ENCODE data around the gene IL1RN.

IL1RN gene

DNA sequence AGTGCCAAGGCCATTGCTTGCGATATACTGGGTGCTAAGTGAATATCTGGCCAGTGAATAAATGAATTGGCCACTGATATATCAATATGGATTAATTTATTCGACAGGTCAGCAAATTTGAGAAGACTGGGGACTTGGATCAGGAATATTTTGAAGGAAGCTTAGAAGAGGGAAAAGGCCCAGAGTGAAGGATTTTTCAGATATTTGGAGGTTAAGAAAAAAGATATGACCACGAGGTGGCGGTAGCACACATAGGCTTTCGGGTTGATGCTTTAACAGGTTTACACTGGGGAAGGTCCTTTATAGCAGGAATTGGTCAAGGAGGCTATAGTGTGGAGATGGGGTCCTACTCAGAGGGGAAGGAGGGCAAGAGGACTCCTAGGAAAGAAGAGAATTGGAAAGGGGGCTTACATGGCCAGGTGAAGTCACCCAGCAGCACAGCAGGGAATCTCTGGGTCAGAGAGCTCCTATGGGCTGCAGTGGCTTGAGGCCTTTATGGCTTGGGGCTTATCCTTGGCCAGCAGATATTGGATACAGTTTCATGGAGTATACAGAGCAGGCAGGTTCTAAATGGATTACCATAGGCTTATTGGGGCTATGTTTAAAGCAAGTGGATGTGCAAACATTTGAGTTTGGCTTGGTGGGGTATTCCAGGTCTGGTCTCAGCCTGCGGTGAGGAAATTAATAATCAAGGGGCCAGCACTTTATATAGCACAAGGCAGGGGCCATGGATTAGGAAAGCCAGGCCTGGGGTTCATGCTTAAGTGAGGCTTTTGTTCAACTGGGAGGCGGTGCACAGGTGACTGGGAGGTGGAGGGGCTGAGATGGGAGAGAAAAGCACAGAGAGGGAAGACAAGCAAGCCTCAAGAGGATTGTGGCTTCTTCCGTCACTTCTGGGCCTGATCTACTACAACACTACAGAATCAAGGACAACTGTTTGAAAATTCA lies 9.7 kb downstream of the IL1RN start:
- TF ChIP-seq, protein P1, sequence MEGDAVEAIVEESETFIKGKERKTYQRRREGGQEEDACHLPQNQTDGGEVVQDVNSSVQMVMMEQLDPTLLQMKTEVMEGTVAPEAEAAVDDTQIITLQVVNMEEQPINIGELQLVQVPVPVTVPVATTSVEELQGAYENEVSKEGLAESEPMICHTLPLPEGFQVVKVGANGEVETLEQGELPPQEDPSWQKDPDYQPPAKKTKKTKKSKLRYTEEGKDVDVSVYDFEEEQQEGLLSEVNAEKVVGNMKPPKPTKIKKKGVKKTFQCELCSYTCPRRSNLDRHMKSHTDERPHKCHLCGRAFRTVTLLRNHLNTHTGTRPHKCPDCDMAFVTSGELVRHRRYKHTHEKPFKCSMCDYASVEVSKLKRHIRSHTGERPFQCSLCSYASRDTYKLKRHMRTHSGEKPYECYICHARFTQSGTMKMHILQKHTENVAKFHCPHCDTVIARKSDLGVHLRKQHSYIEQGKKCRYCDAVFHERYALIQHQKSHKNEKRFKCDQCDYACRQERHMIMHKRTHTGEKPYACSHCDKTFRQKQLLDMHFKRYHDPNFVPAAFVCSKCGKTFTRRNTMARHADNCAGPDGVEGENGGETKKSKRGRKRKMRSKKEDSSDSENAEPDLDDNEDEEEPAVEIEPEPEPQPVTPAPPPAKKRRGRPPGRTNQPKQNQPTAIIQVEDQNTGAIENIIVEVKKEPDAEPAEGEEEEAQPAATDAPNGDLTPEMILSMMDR (IDR thresholded peaks at IDR 0.05; ENCODE audit: borderline replicate concordance, insufficient read depth, low read depth, low read length) = peak; percentile 62; the same call in 1 of the 2 replicates
- no peak overlapping the region for H3K4me3 ChIP-seq (ENCODE audit: low read depth, low read length)

DNA sequence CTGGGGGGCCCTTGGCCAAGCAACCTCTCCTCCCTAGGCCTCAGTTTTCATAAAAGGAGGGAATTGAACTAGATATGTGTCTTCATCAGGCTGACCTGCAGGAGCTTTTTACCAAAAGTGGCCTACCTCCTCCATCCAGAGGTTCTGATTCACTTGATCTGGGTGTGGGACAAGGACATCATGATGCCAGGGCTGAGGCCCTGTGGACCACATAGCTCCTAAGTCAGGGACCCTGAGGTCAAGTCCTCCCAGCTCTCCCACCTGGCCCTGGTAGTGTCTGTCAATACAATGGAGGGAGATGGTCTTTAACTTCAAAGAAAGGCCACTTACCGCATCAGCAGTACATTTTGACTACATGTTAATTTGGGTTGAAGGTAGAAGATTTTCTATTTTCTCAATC lies 10.4 kb downstream of the IL1RN start:
- TF ChIP-seq, protein P1 (IDR thresholded peaks at IDR 0.05; ENCODE audit: borderline replicate concordance, insufficient read depth, low read depth, low read length) = no peak
- no peak overlapping the region for H3K4me3 ChIP-seq (ENCODE audit: low read depth, low read length)

DNA sequence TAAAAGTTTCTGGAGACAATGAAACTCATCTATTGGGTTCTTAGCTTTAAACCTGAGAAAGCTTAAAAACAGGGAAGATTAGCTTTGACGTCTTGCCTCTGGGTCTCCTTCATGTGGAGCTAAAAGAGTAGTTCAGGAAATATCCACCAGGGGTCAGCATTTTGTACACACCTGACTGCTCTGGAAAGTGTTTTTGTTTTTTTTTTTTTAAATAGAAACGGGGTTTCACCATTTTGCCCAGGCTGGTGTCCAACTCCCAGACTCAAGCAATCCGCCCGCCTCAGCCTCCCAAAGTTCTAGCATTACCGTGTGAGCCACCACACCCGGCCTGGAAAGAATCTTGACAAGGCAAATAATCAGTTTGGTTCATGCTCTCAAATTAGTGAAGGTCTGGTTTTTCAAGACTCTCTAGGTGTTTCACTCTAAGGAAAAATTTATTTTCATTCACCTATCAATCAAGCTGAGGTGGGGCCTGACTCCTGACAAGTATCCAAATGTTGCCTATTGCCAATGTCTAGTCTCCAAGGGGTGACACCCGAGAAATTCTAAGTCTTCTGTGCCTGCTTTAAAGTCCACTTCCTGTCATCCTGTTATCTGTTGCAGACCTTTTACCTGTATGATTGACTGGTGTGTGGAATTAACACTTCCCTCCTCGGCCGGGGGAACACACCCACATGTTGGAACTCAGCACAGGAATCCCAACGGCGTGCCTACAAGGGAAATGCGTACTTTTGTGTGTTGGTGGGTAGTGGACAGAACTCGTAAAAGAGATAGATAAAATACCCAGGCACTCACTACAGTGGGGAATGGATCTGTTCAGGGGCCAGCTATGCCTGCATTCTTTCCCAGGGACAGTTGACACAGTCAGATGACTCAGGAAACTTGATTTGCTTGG lies 11.3 kb downstream of the IL1RN start:
- TF ChIP-seq, protein P1 (IDR thresholded peaks at IDR 0.05; ENCODE audit: borderline replicate concordance, insufficient read depth, low read depth, low read length) = peak; percentile 59; the same call in 1 of the 2 replicates
- no peak overlapping the region for H3K4me3 ChIP-seq (ENCODE audit: low read depth, low read length)

DNA sequence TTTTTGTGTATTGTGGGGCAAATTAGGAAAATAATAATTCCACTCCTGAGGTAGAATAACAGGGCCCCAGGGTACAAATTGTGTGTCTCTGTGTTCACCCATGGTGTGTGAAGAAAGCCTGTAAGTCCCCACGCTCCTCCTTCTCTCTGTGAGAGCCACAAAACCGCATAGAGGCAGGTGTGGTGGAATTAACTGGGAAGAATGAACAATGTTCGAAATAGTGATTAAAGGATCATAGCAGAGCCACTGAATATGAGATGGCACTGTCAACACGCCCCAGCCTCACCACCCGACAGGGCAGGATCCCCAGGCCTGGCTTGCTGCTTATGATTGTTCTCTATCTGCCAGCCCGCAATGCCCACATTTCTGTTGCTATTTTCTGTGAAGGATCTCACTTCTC lies 14.1 kb downstream of the IL1RN start:
- TF ChIP-seq, protein P1 (IDR thresholded peaks at IDR 0.05; ENCODE audit: borderline replicate concordance, insufficient read depth, low read depth, low read length) = no peak
- H3K4me3 ChIP-seq (ENCODE audit: low read depth, low read length) = no peak overlapping the region

DNA sequence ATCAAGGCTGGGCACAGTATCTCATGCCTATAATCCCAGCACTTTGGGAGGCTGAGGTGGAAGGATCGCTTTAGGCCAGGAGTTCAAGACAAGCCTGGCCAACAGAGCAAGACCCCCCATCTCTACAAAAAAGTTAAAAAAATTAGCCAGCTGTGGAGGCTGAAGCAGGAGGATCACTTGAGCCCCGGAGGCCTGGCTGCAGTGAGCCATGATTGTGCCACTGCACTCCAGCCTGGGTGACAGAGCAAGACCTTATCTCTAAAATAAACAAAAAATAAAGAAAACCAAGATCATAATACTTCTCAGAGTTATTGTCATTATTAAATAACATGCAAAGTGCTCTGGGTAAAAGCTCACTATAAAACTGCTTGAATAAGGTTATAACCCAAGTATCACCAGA lies 14.9 kb downstream of the IL1RN start:
- TF ChIP-seq, protein P1 (IDR thresholded peaks at IDR 0.05; ENCODE audit: borderline replicate concordance, insufficient read depth, low read depth, low read length) = no peak
- no peak overlapping the region for H3K4me3 ChIP-seq (ENCODE audit: low read depth, low read length)

DNA sequence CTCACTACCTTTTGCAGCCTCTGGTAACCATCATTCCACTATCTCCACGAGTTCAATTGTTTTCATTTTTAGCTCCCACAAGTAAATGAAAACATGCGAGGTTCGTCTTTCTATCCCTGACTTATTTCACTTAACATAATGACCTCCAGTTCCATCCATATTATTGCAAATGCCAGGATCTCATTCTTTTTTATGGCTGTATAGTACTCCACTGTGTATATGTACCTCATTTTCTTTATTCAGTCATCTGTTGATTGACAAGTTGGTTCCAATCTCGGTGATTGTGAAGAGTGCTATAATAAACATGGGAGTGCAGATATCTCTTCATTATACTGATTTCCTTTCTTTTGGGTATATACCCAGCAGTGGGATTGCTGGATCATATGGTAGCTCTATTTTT lies 16.9 kb downstream of the IL1RN start:
- TF ChIP-seq, protein P1 (IDR thresholded peaks at IDR 0.05; ENCODE audit: borderline replicate concordance, insufficient read depth, low read depth, low read length) = no peak
- H3K4me3 ChIP-seq (ENCODE audit: low read depth, low read length) = no peak overlapping the region

Data from GM12875 (cell line).